Heart left ventricle (tissue), 16 donors: Measurements from ENCODE around the gene SMC6. TPM values are rescaled to one million over a fixed set of nuclear protein-coding genes. Genes with fewer than 3 reads are reported as not detected.

ENCODE experiments used
- ATAC-seq, 4 donors: fragments of 200-7000 bp; cut with Tn5 transposase; one replicate each; pipeline ENCODE4 v1.9.1; 2020 to 2022; ENCODE audit warnings: moderate library complexity in 4 of 4, mild to moderate bottlenecking in 3 of 4, moderate number of reproducible peaks in 1 of 4
- DNase-seq, 5 donors: peaks; one replicate each; pipeline ENCODE4 v3.0.0-alpha.2; 2020
- H3K27ac ChIP-seq, 12 donors: fragments of 200-600 bp; sonication (generic) in 4 of 12; one replicate each; pipeline versions ENCODE4 v1.5.0 to v1.8.0; 2016 to 2022; ENCODE audit warnings: mild to moderate bottlenecking in 2 of 12
- H3K27me3 ChIP-seq, 9 donors: fragments of 200-600 bp; sonication (generic) in 2 of 9; one replicate each; pipeline versions ENCODE4 v1.5.1 to v1.8.0; 2016 to 2022; ENCODE audit warnings: mild to moderate bottlenecking in 3 of 9
- H3K36me3 ChIP-seq, 9 donors: fragments of 200-600 bp; sonication (generic) in 2 of 9; one replicate each; pipeline versions ENCODE4 v1.5.0 to v1.8.0; 2018 to 2022; ENCODE audit warnings: mild to moderate bottlenecking in 2 of 9
- H3K4me1 ChIP-seq, 12 donors: fragments of 200-600 bp; sonication (generic) in 4 of 12; one replicate each; pipeline versions ENCODE4 v1.5.0 to v1.8.0; 2016 to 2022; ENCODE audit warnings: mild to moderate bottlenecking in 3 of 12
- H3K4me3 ChIP-seq, 12 donors: fragments of 200-600 bp; sonication (generic) in 4 of 12; one replicate each; pipeline versions ENCODE4 v1.5.0 to v1.8.0; 2017 to 2022; ENCODE audit warnings: mild to moderate bottlenecking in 9 of 12, moderate library complexity in 4 of 12
- H3K9me3 ChIP-seq, 12 donors: fragments of 200-600 bp; sonication (generic) in 4 of 12; one replicate each; pipeline versions ENCODE4 v1.5.0 to v1.8.0; 2016 to 2022; ENCODE audit warnings: mild to moderate bottlenecking in 1 of 12
- POLR2A ChIP-seq, 2 donors: fragments of 450-650 bp; IDR thresholded peaks; one replicate each; pipeline ENCODE4 v1.6.1; 2017; ENCODE audit warnings: antibody characterized with exemption in 2 of 2, mild to moderate bottlenecking in 2 of 2, moderate library complexity in 2 of 2
- WGBS, 4 donors: extraction: QIAGEN DNeasy Blood & Tissue Kit in 2 of 4; methylation state at CpG; one replicate each; pipeline versions ENCODE4 v1.1.5 to v1.1.7; 2013 to 2018; 5-methylcytosine and 5-hydroxymethylcytosine counted together
- intact Hi-C, 10 donors: fragments of 100-400 bp; cut with DNase I; formaldehyde crosslinking; loops; one replicate each; pipeline versions ENCODE4 v1.11.1 to v1.14.2; 2022
- polyA plus RNA-seq, 2 donors: library from polyadenylated mRNA; stranded (reverse); fragments of 200-250 nt; gene quantifications; one replicate each; pipeline ENCODE4 v1.2.3, GENCODE V29; 2013
- total RNA-seq, 9 donors: library from RNA; depleted of rRNA in 2 of 9; stranded (reverse); fragments of >200 nt in 2 of 9; fragmentation: NEBNext Ultra II Directional in 3 of 9; extraction: Animal tissue kit (Norgen Biotek cat#: 25700) in 3 of 9; gene quantifications; one replicate each; pipeline versions ENCODE4 v1.1.0 to v1.2.4, GENCODE V29; 2016 to 2023
- TF ChIP-seq, protein P1 (sequence below), 12 donors: fragments of 200-600 bp; sonication (generic) in 4 of 12; IDR thresholded peaks; one replicate each; pipeline versions ENCODE4 v1.5.0 to v1.8.0; 2018 to 2022; ENCODE audit warnings: antibody characterized with exemption in 12 of 12, mild to moderate bottlenecking in 5 of 12
- donor health status: ischemic (EF 13 %, LVEDD 7.1; RV severe dilation, severe dysfunction).
- donor health status: healthy with polysubstance abuse.
- donor health status: DM: no; HTN: yes; CAD: no.
- donor health status: DM: no; HTN: no; CAD: no.
- donor health status: ischemic (EF 25% LVEDD 6.9; RV normal size, moderate dysfunction).
- donor health status: ischemic (EF 25% LVEDD 5.7; RV mildly dilated, moderate dysfunction).
- donor health status: healthy.
- donor health status: DM: yes; HTN: yes; CAD: no.
- donor health status: ischemic (EF 35%, LVEDD 5.7; RV mildly dilated, moderate dysfunction).
- donor health status: nonischemic (EF 11% LVEDD 7.7; RV severe dilation, severe dysfunction).
- donor health status: DM: yes; HTN: yes; CAD: no.
- donor health status: PGD.
- donor health status: ischemic (EF 29% LVEDD 5.4; RV normal size, mild dysfunction).
- donor health status: nonischemic (EF 23%, LVEDD 6.1; RV moderate dilation, normal function).

The SMC6 gene
- total and polyA plus RNA-seq, 11 donors: 5.9 to 14.7 (median 12.2) TPM

DNA sequence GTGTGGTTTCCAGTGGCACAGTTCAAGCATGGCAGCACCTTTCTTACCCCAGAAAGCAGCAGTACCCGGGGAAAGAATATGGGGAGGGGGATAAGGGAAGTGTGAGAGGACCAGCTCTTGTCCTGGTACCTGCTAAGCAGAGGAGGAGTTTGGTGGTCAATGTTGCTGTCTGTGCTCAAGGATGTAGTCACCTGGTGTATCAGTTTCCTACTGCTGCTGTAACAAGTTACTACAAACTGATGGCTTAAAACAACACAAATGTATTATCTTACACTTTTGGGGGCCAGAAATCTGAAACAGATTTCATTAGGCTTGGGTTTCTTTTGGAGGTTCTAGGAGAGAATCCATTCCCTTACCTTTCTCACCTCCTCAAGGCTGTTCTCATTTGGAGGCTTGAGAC lies 135.7 kb downstream of the SMC6 start:
- H3K36me3 ChIP-seq: no peaks in the 10 kb centered on the region
- TF ChIP-seq, protein P1, sequence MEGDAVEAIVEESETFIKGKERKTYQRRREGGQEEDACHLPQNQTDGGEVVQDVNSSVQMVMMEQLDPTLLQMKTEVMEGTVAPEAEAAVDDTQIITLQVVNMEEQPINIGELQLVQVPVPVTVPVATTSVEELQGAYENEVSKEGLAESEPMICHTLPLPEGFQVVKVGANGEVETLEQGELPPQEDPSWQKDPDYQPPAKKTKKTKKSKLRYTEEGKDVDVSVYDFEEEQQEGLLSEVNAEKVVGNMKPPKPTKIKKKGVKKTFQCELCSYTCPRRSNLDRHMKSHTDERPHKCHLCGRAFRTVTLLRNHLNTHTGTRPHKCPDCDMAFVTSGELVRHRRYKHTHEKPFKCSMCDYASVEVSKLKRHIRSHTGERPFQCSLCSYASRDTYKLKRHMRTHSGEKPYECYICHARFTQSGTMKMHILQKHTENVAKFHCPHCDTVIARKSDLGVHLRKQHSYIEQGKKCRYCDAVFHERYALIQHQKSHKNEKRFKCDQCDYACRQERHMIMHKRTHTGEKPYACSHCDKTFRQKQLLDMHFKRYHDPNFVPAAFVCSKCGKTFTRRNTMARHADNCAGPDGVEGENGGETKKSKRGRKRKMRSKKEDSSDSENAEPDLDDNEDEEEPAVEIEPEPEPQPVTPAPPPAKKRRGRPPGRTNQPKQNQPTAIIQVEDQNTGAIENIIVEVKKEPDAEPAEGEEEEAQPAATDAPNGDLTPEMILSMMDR (IDR thresholded peaks at IDR 0.05): no peak
- no peak for TF ChIP-seq POLR2A (IDR thresholded peaks at IDR 0.05)
- H3K4me3 ChIP-seq: no peak overlapping the region
- peaks cover 0 to 23% (median 10%) of the 10 kb centered on the region in 12 donors for H3K4me1 ChIP-seq
- no peak for ATAC-seq
- WGBS, 4 donors: 0 to 95% (median 88%) methylated on average over 1 of the region's 1 CpG
- intact Hi-C loops: no loop called here
- no peak overlapping the region for H3K27ac ChIP-seq
- no peak for DNase-seq
- no peaks in the 10 kb centered on the region for H3K9me3 ChIP-seq
- no peaks in the 10 kb centered on the region for H3K27me3 ChIP-seq

DNA sequence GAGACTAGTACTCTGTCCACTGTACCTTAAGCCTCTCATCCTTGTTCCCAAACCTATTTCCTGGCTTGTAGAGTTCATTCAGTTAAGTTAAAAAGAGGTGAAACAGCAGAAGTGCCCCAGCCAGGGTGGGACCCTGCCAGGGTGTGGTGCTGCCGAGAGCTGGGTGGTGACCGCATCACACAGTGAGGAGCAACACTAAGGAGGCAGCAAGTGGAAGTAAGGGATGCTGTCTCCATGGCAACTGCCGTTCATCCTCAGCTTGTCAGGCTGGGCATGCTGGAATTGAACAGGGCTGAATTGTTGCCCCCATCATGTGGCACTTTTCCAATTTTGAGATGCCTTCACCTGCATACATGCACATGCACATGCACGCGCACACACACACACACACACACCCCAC lies 136.1 kb downstream of the SMC6 start:
- TF ChIP-seq, protein P1 (IDR thresholded peaks at IDR 0.05): no peak
- no peak for TF ChIP-seq POLR2A (IDR thresholded peaks at IDR 0.05)
- no peak for DNase-seq
- 79 to 96% (median 93%) methylated on average over 5 of the region's 5 CpGs for WGBS, 4 donors
- no peaks in the 10 kb centered on the region for H3K27me3 ChIP-seq
- intact Hi-C loops: no loop called here
- no peak overlapping the region for H3K27ac ChIP-seq
- no peak for ATAC-seq
- no peaks in the 10 kb centered on the region for H3K9me3 ChIP-seq
- no peak overlapping the region for H3K4me3 ChIP-seq
- H3K36me3 ChIP-seq: no peaks in the 10 kb centered on the region
- H3K4me1 ChIP-seq: peaks cover 0 to 21% (median 10%) of the 10 kb centered on the region in 12 donors

GRCh38 chr2:17616405-17616804 lies 137.2 kb downstream of the SMC6 start:
- Histone ChIP-seq H3K36me3 (no peaks in the 10 kb centered on the region), H3K4me1 (peaks cover 0 to 21% (median 10%) of the 10 kb centered on the region in 12 donors), H3K4me3 (no peak overlapping the region), H3K27ac (no peak overlapping the region), H3K9me3 (no peaks in the 10 kb centered on the region), H3K27me3 (no peaks in the 10 kb centered on the region)
- DNase-seq: no peak
- no peak for ATAC-seq
- intact Hi-C loops: no loop called here
- WGBS, 4 donors: 93 to 100% (median 94%) methylated on average over 1 of the region's 1 CpG
- TF ChIP-seq, protein P1 (IDR thresholded peaks at IDR 0.05): no peak
- no peak for TF ChIP-seq POLR2A (IDR thresholded peaks at IDR 0.05)

DNA sequence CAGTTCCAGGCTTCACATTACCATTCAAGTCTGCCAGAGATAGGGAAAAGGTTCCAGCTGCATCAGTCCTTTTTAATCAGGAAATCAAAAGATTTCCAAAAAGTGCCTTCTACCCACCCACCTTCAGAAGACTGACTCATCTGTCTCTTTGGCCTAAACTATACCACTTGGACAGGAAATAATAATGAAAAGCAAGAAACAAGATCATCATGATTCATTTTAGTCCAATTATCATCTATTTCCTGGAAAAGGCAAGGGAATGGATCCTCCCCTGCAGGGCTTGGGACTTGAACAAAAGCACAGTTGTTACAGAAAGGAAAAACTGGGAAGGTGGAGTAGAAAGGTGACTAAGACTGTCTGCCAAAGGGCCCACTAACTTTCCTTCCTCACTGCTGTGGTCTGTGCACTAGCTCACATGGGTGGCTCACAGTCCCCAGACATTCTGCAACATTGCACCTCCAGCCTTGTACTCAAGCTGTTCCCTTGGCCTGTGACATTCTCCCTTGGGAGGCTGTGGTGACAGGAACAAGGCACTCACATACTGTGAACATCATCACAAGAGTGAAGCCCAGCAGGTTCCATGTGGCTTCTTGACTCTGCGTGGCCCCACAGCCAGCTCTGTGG lies 137.8 kb downstream of the SMC6 start:
- intact Hi-C loops: no loop called here
- Histone ChIP-seq H3K9me3 (no peaks in the 10 kb centered on the region), H3K36me3 (no peaks in the 10 kb centered on the region), H3K27ac (no peak overlapping the region), H3K4me1 (peaks cover 0 to 19% (median 8%) of the 10 kb centered on the region in 12 donors), H3K4me3 (no peak overlapping the region), H3K27me3 (no peaks in the 10 kb centered on the region)
- DNase-seq (no peak), ATAC-seq (peak in 1 of 4 donors; percentile 21)
- 89 to 100% (median 98%) methylated on average over 1 of the region's 1 CpG for WGBS, 4 donors
- TF ChIP-seq, protein P1 (IDR thresholded peaks at IDR 0.05): no peak
- no peak for TF ChIP-seq POLR2A (IDR thresholded peaks at IDR 0.05)
